ENCODE measurements around the gene MCTP1. TPM values are rescaled to one million over a fixed set of nuclear protein-coding genes. Genes with fewer than 3 reads are reported as not detected.

The MCTP1 gene
- total RNA-seq, 1 donor from 2014 or later, result 3.4 TPM

- H3K36me3 Mint-ChIP-seq (ENCODE audit: low read depth), result no peaks in the 10 kb centered on the region
- no peak overlapping the region for H3K27ac Mint-ChIP-seq (ENCODE audit: unreplicated experiment)
- no peaks in the 10 kb centered on the region for H3K27me3 Mint-ChIP-seq (ENCODE audit: low read depth)
- H3K9me3 Mint-ChIP-seq (ENCODE audit: low read depth), result no peaks in the 10 kb centered on the region
- H3K4me1 Mint-ChIP-seq (ENCODE audit: low read depth), result peaks cover 29% of the 10 kb centered on the region
- TF ChIP-seq CTCF (IDR thresholded peaks at IDR 0.05), result no peak
- no peak overlapping the region for H3K4me3 Mint-ChIP-seq (ENCODE audit: unreplicated experiment)
- no peak for DNase-seq (ENCODE audit: low spot score)
Observed at GRCh38 chr5:94707359-94707758, 577.5 kb downstream of the MCTP1 start.

- no peak for DNase-seq (ENCODE audit: low spot score)
- TF ChIP-seq CTCF (IDR thresholded peaks at IDR 0.05), result no peak
- peaks cover 1% of the 10 kb centered on the region for H3K36me3 Mint-ChIP-seq (ENCODE audit: low read depth)
- no peak overlapping the region for H3K4me3 Mint-ChIP-seq (ENCODE audit: unreplicated experiment)
- H3K27me3 Mint-ChIP-seq (ENCODE audit: low read depth), result no peaks in the 10 kb centered on the region
- H3K4me1 Mint-ChIP-seq (ENCODE audit: low read depth), result peaks cover 19% of the 10 kb centered on the region
- H3K9me3 Mint-ChIP-seq (ENCODE audit: low read depth), result no peaks in the 10 kb centered on the region
- no peak overlapping the region for H3K27ac Mint-ChIP-seq (ENCODE audit: unreplicated experiment)
Observed at GRCh38 chr5:94705427-94705826, 579.5 kb downstream of the MCTP1 start.

GRCh38 chr5:94702729-94703128, 582.2 kb downstream of the MCTP1 start:
- H3K9me3 Mint-ChIP-seq (ENCODE audit: low read depth), result no peaks in the 10 kb centered on the region

GRCh38 chr5:94700592-94700991, 584.3 kb downstream of the MCTP1 start:
- Mint-ChIP-seq H3K27me3 (ENCODE audit: low read depth) (no peaks in the 10 kb centered on the region), H3K4me3 (ENCODE audit: unreplicated experiment) (no peak overlapping the region), H3K9me3 (ENCODE audit: low read depth) (no peaks in the 10 kb centered on the region), H3K27ac (ENCODE audit: unreplicated experiment) (no peak overlapping the region), H3K4me1 (ENCODE audit: low read depth) (peaks cover 7% of the 10 kb centered on the region), H3K36me3 (ENCODE audit: low read depth) (peaks cover 1% of the 10 kb centered on the region)
- DNase-seq (ENCODE audit: low spot score), result no peak
- no peak for TF ChIP-seq CTCF (IDR thresholded peaks at IDR 0.05)

More at GRCh38 chr5:94702729-94703128, 582.2 kb downstream of the MCTP1 start:
- Mint-ChIP-seq H3K27ac (ENCODE audit: unreplicated experiment) (no peak overlapping the region), H3K27me3 (ENCODE audit: low read depth) (no peaks in the 10 kb centered on the region), H3K4me3 (ENCODE audit: unreplicated experiment) (no peak overlapping the region), H3K36me3 (ENCODE audit: low read depth) (peaks cover 1% of the 10 kb centered on the region), H3K4me1 (ENCODE audit: low read depth) (peaks cover 13% of the 10 kb centered on the region)
- no peak for DNase-seq (ENCODE audit: low spot score)
- TF ChIP-seq CTCF (IDR thresholded peaks at IDR 0.05), result no peak

- peaks cover 1% of the 10 kb centered on the region for H3K36me3 Mint-ChIP-seq (ENCODE audit: low read depth)
- H3K27ac Mint-ChIP-seq (ENCODE audit: unreplicated experiment), result no peak overlapping the region
- DNase-seq (ENCODE audit: low spot score), result no peak
- TF ChIP-seq CTCF (IDR thresholded peaks at IDR 0.05), result no peak
- no peaks in the 10 kb centered on the region for H3K4me1 Mint-ChIP-seq (ENCODE audit: low read depth)
- H3K9me3 Mint-ChIP-seq (ENCODE audit: low read depth), result no peaks in the 10 kb centered on the region
- no peaks in the 10 kb centered on the region for H3K27me3 Mint-ChIP-seq (ENCODE audit: low read depth)
- H3K4me3 Mint-ChIP-seq (ENCODE audit: unreplicated experiment), result no peak overlapping the region
Observed at GRCh38 chr5:94699562-94699961, 585.3 kb downstream of the MCTP1 start.
